Thyroid gland (tissue), 4 donors: Measurements from ENCODE around the gene SLC9A1. TPM values are rescaled to one million over a fixed set of nuclear protein-coding genes. Genes with fewer than 3 reads are reported as not detected.

ENCODE experiments used
- DNase-seq, 2 donors: peaks; one replicate each; pipeline ENCODE4 v3.0.0-alpha.2; 2019
- H3K27ac ChIP-seq, 3 donors: fragments of 200-600 bp; sonication (generic); 1 replicate in 2 of 3; 2 replicates in 1 of 3; pipeline ENCODE4 v1.5.1; 2016 to 2019; ENCODE audit warnings: mild to moderate bottlenecking in 1 of 3, moderate library complexity in 1 of 3
- H3K27me3 ChIP-seq: fragments of 200-600 bp; sonication (generic); one replicate; pipeline ENCODE4 v1.5.1; 2019
- H3K36me3 ChIP-seq, 2 donors: fragments of 200-600 bp; sonication (generic); one replicate each; pipeline ENCODE4 v1.5.1; 2016 to 2019
- H3K4me1 ChIP-seq, 2 donors: fragments of 200-600 bp; sonication (generic); one replicate each; pipeline ENCODE4 v1.5.1; 2017 to 2019
- H3K4me3 ChIP-seq, 3 donors: fragments of 200-600 bp; sonication (generic); replicated peaks in 1 of 3; 1 replicate in 2 of 3; 2 replicates in 1 of 3; pipeline ENCODE4 v1.5.1; 2016; ENCODE audit warnings: mild to moderate bottlenecking in 1 of 3
- H3K9me3 ChIP-seq: fragments of 200-600 bp; sonication (generic); one replicate; pipeline ENCODE4 v1.5.1; 2017
- POLR2A ChIP-seq, 2 donors: fragments of 450-650 bp; IDR thresholded peaks; one replicate each; pipeline ENCODE4 v1.6.1; 2017; ENCODE audit warnings: antibody characterized with exemption in 2 of 2, mild to moderate bottlenecking in 2 of 2, moderate library complexity in 1 of 2
- WGBS, 2 donors: methylation state at CpG; one replicate each; pipeline ENCODE4 v1.1.5; 2017; 5-methylcytosine and 5-hydroxymethylcytosine counted together
- intact Hi-C: fragments of 100-400 bp; cut with DNase I; formaldehyde crosslinking; loops from one replicate; pipeline ENCODE4 v1.15.1; 2023
- total RNA-seq, 4 donors: library from RNA; depleted of rRNA; stranded (reverse); fragments of >200 nt; gene quantifications; one replicate each; pipeline ENCODE4 v1.2.3, GENCODE V29; 2016
- TF ChIP-seq, protein P1 (sequence below), 6 experiments: fragments of 200-600 bp in 3 of 6; fragments of 450-650 bp in 3 of 6; sonication (generic) in 3 of 6; IDR thresholded peaks; one replicate each; pipeline ENCODE4 v1.5.1; 2016 to 2019; ENCODE audit warnings: antibody characterized with exemption in 6 of 6, mild to moderate bottlenecking in 2 of 6, inconsistent platforms in 1 of 6, moderate library complexity in 1 of 6

SLC9A1 gene
- total RNA-seq, 4 donors from 2014 or later, result 13.3 to 26.1 (median 19.9) TPM

DNA sequence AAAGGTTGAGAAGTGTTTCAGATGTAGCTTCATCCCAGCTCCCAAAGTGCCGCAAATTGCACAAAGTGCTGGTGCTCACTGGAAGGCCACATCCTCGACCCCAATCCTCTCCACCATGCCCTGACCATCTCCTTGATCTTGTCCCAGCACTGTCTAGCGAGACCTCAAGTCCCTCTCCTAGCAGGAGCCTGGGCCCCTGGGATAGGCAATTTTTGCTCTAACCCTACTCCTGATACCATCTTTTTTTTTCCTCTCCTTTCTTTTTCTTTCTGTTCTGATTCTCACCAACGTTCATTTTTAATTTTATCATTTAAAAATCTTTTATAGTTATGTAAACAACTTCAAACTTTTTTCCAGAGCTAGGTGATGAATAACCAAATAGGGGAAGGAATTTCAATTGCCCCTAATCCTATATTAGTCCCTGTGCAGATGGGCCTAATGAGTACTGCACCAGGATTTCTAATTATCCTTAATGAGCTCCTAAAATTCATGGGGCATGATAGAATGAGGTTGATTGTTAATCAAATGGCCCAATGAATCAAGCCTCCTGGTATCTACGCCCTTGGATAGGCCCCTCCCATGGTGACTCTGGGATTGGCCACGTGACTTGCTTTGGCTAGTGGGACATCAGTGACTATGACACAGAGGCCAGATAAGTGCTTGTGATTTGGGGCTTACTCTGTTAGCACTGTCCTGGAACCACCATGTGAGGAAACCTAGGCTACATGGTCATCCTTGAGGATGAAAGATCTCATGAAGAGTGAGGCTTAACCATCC, 100.8 kb downstream of the SLC9A1 start:
- H3K4me3 ChIP-seq, result no peak overlapping the region
- no peak for DNase-seq
- no peaks in the 10 kb centered on the region for H3K4me1 ChIP-seq
- TF ChIP-seq, protein P1, sequence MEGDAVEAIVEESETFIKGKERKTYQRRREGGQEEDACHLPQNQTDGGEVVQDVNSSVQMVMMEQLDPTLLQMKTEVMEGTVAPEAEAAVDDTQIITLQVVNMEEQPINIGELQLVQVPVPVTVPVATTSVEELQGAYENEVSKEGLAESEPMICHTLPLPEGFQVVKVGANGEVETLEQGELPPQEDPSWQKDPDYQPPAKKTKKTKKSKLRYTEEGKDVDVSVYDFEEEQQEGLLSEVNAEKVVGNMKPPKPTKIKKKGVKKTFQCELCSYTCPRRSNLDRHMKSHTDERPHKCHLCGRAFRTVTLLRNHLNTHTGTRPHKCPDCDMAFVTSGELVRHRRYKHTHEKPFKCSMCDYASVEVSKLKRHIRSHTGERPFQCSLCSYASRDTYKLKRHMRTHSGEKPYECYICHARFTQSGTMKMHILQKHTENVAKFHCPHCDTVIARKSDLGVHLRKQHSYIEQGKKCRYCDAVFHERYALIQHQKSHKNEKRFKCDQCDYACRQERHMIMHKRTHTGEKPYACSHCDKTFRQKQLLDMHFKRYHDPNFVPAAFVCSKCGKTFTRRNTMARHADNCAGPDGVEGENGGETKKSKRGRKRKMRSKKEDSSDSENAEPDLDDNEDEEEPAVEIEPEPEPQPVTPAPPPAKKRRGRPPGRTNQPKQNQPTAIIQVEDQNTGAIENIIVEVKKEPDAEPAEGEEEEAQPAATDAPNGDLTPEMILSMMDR (IDR thresholded peaks at IDR 0.05), result no peak
- no peak for TF ChIP-seq POLR2A (IDR thresholded peaks at IDR 0.05)
- intact Hi-C loops, result no loop called here
- H3K27me3 ChIP-seq, result no peaks in the 10 kb centered on the region
- no peak overlapping the region for H3K27ac ChIP-seq
- 84 to 90% methylated on average over 6 of the region's 6 CpGs for WGBS, 2 donors
- no peaks in the 10 kb centered on the region for H3K36me3 ChIP-seq
- no peaks in the 10 kb centered on the region for H3K9me3 ChIP-seq

DNA sequence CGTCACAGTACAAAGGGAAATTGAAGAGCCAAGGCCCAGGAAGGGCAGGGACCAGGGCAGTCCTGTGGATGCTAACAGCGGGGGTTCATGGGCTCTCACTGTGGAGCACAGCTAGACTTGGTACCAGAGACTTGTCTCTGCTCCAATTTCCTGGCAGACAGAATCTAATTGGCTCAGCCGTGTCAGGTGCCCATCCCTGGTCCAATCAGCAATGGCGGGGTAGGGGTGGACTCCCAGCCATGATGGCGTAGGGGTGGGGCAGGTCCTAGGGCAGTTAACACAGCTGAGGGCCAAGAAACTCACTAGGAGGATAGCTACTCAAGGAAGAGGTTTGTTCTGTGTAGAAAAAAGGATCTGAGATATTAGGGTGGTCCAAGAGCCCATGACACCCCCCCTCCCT, 102.4 kb downstream of the SLC9A1 start:
- 88 to 95% methylated on average over 5 of the region's 5 CpGs for WGBS, 2 donors
- Histone ChIP-seq H3K4me3 (no peak overlapping the region), H3K4me1 (no peaks in the 10 kb centered on the region), H3K9me3 (no peaks in the 10 kb centered on the region), H3K27ac (no peak overlapping the region), H3K27me3 (no peaks in the 10 kb centered on the region), H3K36me3 (no peaks in the 10 kb centered on the region)
- TF ChIP-seq, protein P1 (IDR thresholded peaks at IDR 0.05), result no peak
- no peak for TF ChIP-seq POLR2A (IDR thresholded peaks at IDR 0.05)
- DNase-seq, result no peak
- intact Hi-C loops, result no loop called here

DNA sequence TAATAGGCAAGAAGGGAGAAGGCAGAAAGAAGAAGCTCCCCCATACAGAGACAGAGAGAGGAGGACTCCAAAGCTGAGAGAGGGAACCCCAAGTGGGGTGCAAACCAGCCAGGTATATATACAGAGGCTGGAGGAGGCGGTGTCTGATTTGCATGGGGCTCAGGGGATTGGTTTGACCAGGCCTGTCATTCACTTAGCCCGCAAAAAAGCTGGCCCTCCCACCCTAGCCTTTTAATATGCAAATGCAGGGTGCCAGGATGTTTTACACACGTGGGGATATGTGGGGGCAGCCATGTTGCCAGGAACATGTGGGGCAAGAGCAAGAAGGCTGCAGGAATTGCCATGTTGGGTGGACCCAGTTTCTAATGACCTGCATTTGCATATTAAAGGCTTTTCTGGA, 105.3 kb downstream of the SLC9A1 start:
- TF ChIP-seq POLR2A (IDR thresholded peaks at IDR 0.05), result no peak
- TF ChIP-seq, protein P1 (IDR thresholded peaks at IDR 0.05), result no peak
- no peaks in the 10 kb centered on the region for H3K9me3 ChIP-seq
- no peak for DNase-seq
- no peak overlapping the region for H3K27ac ChIP-seq
- H3K27me3 ChIP-seq, result no peaks in the 10 kb centered on the region
- intact Hi-C loops, result loop anchor here (2.0 kb wide), 1 partner anchor 53 kb away; no protein-coding TSS in a partner anchor
- no peaks in the 10 kb centered on the region for H3K36me3 ChIP-seq
- H3K4me3 ChIP-seq, result no peak overlapping the region
- H3K4me1 ChIP-seq, result peaks cover 0 to 5% of the 10 kb centered on the region in 2 donors
- WGBS, 2 donors, result 58 to 59% methylated on average over 3 of the region's 3 CpGs

DNA sequence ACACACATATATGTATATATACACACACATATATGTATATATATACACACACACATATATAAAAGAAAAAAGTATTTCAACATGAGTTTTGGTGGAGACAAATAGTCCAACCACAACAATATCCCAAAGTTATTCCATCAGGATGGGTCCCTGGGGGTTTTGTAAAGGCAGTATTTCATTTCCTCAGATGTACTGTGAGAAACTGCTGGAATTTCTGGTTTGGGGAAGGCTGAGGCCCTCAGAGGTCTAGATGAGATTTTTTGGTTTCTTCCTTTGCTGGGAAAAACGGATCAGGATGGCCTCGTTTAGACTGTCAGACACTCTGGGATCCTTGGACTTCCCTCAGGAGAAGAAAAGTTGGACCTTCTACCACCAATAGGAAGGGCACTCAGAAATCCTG, 105.8 kb downstream of the SLC9A1 start:
- DNase-seq, result no peak
- no peak for TF ChIP-seq POLR2A (IDR thresholded peaks at IDR 0.05)
- TF ChIP-seq, protein P1 (IDR thresholded peaks at IDR 0.05), result no peak
- peaks cover 0 to 6% of the 10 kb centered on the region in 2 donors for H3K4me1 ChIP-seq
- no peaks in the 10 kb centered on the region for H3K36me3 ChIP-seq
- no peaks in the 10 kb centered on the region for H3K9me3 ChIP-seq
- H3K27me3 ChIP-seq, result no peaks in the 10 kb centered on the region
- no peak overlapping the region for H3K4me3 ChIP-seq
- intact Hi-C loops, result no loop called here
- no peak overlapping the region for H3K27ac ChIP-seq
- whole genome bisulfite sequencing, 2 donors, result 73 to 77% methylated on average over 2 of the region's 2 CpGs

Other genes starting within 250 kb of the SLC9A1 start
- gene NR0B2, start 241.2 kb downstream of the SLC9A1 start, total RNA-seq, result not detected
- 10 to 100 TPM; 44.1 to 80.2 (median 55.9) TPM for gene NUDC, start 233.4 kb downstream of the SLC9A1 start, total RNA-seq
- gene KDF1, start 194.7 kb downstream of the SLC9A1 start, total RNA-seq, result 10 to 100 TPM; 13.2 to 30.3 (median 22.6) TPM
- gene TRNP1, start 161.4 kb downstream of the SLC9A1 start, total RNA-seq, result 1 to 10 TPM; 2.9 to 8.5 (median 6.5) TPM
- 10 to 100 TPM in 3 of 4 donors, 1 to 10 TPM in 1; 4.7 to 21.0 (median 11.8) TPM for gene TENT5B, start 142.3 kb downstream of the SLC9A1 start, total RNA-seq
- 10 to 100 TPM; 46.1 to 66.6 (median 48.1) TPM for gene WDTC1, start 79.5 kb upstream of the SLC9A1 start, total RNA-seq
- gene TMEM222, start 167.0 kb upstream of the SLC9A1 start, total RNA-seq, result 10 to 100 TPM; 22.7 to 46.0 (median 30.9) TPM
- 10 to 100 TPM; 12.4 to 23.9 (median 18.4) TPM for gene SYTL1, start 186.9 kb upstream of the SLC9A1 start, total RNA-seq
- 10 to 100 TPM; 17.6 to 62.9 (median 32.3) TPM for gene MAP3K6, start 211.8 kb upstream of the SLC9A1 start, total RNA-seq
- gene FCN3, start 219.7 kb upstream of the SLC9A1 start, total RNA-seq, result 10 to 100 TPM in 2 of 4 donors, 1 to 10 TPM in 2; 7.4 to 33.4 (median 10.7) TPM
- gene CD164L2, start 228.2 kb upstream of the SLC9A1 start, total RNA-seq, result under 1 TPM in 3 of 4 donors, not detected in 1; 0.50 to 0.63 (median 0.54) TPM
- gene GPR3, start 237.5 kb upstream of the SLC9A1 start, total RNA-seq, result 1 to 10 TPM in 1 of 4 donors, under 1 TPM in 3; 0.11 to 2.1 (median 0.60) TPM